ENCODE data around the gene IL7R.

The IL7R gene

DNA sequence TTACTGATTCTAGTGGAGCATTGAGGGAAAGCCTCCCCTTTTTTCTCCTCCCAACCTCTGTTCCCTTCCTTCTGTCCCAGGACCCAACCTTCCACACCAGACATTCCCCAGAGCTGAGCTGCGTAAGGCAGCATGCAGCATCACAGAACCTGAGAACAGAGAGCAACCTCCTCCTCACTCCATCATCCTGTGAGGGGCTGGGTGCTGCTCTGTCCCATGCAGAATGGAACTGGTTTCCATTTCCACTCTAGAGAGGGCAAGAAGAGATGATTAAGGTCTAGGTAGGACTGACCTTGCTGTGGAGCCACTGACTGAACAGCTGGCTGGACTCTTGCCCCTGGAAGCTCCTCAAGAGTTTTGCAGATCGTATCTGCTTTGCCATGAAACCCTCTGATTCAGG lies 30.1 kb upstream of the IL7R start:
- TF ChIP-seq, protein P1, sequence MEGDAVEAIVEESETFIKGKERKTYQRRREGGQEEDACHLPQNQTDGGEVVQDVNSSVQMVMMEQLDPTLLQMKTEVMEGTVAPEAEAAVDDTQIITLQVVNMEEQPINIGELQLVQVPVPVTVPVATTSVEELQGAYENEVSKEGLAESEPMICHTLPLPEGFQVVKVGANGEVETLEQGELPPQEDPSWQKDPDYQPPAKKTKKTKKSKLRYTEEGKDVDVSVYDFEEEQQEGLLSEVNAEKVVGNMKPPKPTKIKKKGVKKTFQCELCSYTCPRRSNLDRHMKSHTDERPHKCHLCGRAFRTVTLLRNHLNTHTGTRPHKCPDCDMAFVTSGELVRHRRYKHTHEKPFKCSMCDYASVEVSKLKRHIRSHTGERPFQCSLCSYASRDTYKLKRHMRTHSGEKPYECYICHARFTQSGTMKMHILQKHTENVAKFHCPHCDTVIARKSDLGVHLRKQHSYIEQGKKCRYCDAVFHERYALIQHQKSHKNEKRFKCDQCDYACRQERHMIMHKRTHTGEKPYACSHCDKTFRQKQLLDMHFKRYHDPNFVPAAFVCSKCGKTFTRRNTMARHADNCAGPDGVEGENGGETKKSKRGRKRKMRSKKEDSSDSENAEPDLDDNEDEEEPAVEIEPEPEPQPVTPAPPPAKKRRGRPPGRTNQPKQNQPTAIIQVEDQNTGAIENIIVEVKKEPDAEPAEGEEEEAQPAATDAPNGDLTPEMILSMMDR (IDR thresholded peaks at IDR 0.05): no peak
- TF ChIP-seq ZFX (IDR thresholded peaks at IDR 0.05; ENCODE audit: borderline replicate concordance): no peak
- no peak overlapping the region for H3K27ac ChIP-seq

DNA sequence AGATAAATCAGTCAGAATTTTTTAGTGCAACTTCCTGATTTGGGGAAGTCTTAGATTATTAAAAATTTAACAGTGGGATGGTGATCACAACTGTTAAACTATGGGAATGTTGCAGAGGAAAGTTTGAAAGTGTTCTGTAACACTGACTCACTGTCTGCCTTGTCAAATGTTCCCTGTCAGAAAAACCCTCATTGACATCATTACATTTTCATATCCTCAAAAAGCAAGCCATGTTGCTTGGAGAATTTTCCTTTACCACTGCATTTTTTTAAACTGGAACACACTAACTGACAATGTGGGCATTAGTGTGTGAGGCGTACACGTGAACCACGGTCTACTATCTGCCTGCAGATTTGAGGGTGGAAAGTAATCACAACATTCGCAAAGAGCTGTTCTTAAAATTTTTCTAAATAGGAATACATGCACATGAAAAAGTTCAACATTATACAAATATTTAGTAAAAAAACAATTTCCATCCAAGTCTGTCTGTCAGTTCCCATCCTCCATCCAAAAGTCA lies 28.6 kb upstream of the IL7R start:
- no peak for TF ChIP-seq ZFX (IDR thresholded peaks at IDR 0.05; ENCODE audit: borderline replicate concordance)
- TF ChIP-seq, protein P1 (IDR thresholded peaks at IDR 0.05): no peak
- no peak overlapping the region for H3K27ac ChIP-seq

DNA sequence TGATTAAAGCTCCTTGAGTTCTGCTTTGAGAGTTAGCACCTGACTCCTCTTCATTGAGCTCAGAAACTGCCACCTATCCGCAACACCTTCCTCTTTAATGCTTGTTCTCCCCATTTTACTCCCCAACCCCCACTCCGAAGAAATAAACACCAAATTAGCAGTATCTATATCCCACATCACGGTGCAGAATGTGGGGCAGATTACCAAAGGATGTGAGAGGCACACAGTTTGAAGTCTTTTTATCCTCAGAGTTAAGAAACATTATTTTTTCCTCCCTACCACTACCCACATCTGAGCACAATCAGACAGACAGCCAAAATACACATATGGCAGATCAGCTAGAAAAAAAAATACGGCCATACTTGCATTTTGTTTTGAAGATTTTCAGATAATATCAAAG lies 26.1 kb upstream of the IL7R start:
- TF ChIP-seq ZFX (IDR thresholded peaks at IDR 0.05; ENCODE audit: borderline replicate concordance): no peak
- TF ChIP-seq, protein P1 (IDR thresholded peaks at IDR 0.05): no peak
- peak overlapping the region; percentile 21; the same call in 1 of the 2 replicates for H3K27ac ChIP-seq

DNA sequence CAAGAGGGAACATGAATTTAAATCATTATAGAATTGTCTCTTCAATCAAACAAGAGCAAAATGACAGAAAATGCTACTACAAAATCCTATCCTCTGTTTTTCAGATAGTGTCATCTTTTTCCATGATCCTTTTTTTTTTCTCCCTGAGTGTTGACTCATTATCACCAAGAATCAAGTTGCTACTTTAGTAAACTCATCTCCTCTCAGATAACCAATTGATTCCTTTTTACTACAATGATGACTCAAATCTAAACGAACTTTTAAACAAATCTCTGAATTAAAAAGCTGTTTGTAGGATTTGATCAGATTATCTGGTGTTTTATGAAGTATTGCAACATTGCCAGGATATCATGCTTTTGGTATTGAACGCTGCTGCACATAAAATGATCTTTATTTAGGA lies 23.9 kb upstream of the IL7R start:
- H3K27ac ChIP-seq: no peak overlapping the region
- TF ChIP-seq, protein P1 (IDR thresholded peaks at IDR 0.05): no peak
- TF ChIP-seq ZFX (IDR thresholded peaks at IDR 0.05; ENCODE audit: borderline replicate concordance): no peak

DNA sequence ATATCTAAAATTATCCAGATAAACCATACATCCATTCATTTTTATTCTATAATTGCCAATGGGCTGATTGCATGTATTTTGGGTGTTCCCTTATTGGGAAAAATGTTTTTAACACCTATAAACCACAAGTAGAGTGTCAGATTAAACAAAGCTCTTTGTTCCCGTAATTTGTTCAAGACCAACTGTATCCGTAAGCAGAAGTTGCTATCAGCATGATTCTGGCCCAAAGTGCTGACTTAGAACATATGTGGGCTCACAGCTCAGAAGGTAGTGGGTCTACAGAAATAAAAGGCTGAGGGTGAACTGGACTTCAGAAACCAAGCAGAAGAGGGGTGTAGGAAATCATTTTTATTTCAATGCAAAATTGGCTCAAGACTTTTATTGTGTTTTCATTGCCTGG lies 23.5 kb upstream of the IL7R start:
- TF ChIP-seq ZFX (IDR thresholded peaks at IDR 0.05; ENCODE audit: borderline replicate concordance): no peak
- TF ChIP-seq, protein P1 (IDR thresholded peaks at IDR 0.05): no peak
- H3K27ac ChIP-seq: no peak overlapping the region

DNA sequence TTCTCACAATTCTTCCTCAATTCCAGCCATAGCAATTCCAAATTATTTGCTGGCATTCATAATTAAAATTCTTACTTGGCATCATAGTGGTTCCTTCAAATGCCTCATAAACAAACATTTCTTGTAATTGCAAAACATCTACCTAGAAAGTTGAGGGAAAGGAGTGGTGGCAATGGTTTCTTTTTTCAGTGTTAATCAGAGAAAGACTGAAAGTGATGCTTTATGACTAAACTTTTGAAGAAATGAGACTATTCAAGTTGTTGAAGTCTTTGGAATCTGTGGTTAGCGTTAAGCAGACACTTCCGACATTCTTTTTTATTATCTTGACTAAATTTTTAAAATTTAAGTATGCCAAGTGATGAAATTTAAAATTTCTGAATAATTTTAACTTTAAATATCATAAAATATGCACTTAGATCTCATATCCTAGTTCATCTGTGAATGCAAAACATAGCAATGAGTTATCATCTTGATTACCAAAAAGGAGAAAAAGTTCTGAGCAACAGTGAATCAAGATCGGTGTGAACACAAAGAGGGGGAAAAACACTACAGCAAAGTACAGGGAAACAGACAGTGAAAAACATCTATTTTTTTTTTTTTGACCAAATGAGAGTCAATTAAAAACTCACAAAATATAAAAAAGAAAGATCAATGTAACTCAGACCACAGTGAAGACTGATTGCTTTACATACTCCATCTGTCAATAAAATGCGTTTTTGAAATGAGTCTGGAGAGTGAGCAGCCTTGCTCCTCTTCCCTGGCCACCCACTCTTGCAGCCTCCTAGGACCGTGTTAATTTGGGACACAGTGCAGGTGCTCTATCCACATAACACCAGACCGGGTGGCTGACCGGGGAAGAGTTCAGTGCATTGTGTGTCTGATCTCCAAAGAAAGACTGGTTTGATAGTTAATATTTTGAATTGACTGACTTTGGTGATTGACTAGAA lies 20.6 kb upstream of the IL7R start:
- H3K27ac ChIP-seq: no peak overlapping the region
- TF ChIP-seq, protein P1 (IDR thresholded peaks at IDR 0.05): no peak
- no peak for TF ChIP-seq ZFX (IDR thresholded peaks at IDR 0.05; ENCODE audit: borderline replicate concordance)

Data from 22Rv1 (cell line).